Retinal pigment epithelial cell (primary cell): Measurements from ENCODE around the gene MSL3.

Experiments
- DNase-seq: peaks from one replicate; pipeline ENCODE4 v3.0.0-alpha.2; 2010; ENCODE audit warnings: low read depth
- H3K4me3 ChIP-seq: 2 replicates; pipeline ENCODE4 v1.5.1; 2011; ENCODE audit warnings: mild to moderate bottlenecking, low read length, control low read depth, moderate library complexity
- TF ChIP-seq, protein P1 (sequence below): conservative IDR thresholded peaks from 2 replicates; pipeline ENCODE4 v1.5.1; 2011; ENCODE audit warnings: low read depth, low read length, control low read depth, inconsistent platforms

The MSL3 gene

DNA sequence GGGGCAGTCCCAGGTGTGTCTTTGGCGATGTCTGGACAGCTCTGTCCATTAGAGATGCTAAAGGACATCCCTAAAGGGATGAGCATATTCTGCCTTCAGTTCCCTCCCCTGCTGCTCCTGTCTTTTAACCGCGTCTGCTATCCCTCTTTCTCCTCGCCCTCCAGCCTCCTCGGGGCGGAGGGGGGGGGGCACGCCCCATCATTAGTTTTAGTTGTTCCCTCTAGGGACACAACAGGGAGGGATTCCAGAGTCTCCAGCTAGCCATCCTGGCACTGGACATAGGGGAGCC lies 1.1 kb downstream of the MSL3 start:
- peak overlapping the region; percentile 81 for H3K4me3 ChIP-seq
- TF ChIP-seq, protein P1, sequence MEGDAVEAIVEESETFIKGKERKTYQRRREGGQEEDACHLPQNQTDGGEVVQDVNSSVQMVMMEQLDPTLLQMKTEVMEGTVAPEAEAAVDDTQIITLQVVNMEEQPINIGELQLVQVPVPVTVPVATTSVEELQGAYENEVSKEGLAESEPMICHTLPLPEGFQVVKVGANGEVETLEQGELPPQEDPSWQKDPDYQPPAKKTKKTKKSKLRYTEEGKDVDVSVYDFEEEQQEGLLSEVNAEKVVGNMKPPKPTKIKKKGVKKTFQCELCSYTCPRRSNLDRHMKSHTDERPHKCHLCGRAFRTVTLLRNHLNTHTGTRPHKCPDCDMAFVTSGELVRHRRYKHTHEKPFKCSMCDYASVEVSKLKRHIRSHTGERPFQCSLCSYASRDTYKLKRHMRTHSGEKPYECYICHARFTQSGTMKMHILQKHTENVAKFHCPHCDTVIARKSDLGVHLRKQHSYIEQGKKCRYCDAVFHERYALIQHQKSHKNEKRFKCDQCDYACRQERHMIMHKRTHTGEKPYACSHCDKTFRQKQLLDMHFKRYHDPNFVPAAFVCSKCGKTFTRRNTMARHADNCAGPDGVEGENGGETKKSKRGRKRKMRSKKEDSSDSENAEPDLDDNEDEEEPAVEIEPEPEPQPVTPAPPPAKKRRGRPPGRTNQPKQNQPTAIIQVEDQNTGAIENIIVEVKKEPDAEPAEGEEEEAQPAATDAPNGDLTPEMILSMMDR: no peak
- no peak for DNase-seq

DNA sequence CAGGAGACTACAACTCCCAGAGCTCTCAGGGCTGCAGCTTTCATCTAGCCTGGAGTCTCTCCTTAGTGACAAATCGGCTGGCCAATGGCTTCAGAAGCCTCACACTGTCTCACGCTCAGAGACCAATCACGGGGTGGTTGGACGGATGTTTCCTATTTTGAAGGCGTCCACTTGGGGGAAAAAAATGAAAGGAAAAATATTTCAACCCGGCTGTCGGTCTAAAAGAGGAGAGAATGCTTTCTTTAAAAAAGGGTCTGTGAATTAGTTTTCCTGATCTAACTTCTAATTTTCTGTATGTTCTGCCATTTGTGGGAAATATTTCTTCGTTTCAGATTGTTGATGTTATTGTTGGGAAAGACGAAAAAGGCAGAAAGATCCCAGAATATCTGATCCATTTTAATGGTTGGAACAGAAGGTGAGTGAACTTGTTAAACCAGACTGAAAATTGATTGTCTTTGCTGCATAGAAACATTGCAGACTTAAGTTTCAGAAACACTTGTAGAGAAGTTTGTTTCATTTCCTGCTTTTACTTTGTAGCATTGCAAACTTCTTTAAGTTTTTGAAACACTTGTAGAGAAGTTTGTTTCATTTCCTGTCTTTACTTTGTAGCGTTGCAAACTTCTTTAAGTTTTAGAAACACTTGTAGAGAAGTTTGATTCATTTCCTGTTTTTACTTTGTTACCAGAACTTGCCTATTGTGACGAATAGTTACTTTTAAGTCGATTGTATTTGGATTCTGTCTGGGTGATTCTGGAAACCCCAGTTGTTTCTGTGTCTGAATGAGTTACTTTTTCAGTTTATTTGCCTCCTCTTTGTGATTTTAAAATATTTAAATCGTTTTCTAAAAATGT lies 1.6 kb downstream of the MSL3 start:
- DNase-seq: peak; percentile 67
- peak overlapping the region; percentile 81 for H3K4me3 ChIP-seq
- TF ChIP-seq, protein P1: no peak

DNA sequence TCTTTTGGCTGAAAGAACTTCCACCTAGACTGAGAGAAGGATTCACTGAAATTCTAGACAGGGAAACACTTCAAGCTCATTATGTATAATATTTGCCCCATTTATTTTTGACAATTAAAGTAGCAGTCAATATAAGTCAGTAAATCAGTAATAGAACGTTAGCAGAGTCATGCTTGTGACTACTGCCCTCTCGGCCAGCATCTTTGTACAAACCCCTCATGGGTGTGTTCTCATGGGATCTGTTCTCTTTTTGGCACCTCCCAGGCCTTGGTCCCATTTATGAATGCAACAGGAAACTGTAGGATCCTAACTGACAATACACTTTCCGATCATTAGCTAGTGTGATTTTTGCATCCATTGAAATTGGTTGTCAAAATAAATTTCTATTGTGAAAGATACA lies 2.9 kb downstream of the MSL3 start:
- DNase-seq: no peak
- no peak overlapping the region for H3K4me3 ChIP-seq
- TF ChIP-seq, protein P1: no peak

DNA sequence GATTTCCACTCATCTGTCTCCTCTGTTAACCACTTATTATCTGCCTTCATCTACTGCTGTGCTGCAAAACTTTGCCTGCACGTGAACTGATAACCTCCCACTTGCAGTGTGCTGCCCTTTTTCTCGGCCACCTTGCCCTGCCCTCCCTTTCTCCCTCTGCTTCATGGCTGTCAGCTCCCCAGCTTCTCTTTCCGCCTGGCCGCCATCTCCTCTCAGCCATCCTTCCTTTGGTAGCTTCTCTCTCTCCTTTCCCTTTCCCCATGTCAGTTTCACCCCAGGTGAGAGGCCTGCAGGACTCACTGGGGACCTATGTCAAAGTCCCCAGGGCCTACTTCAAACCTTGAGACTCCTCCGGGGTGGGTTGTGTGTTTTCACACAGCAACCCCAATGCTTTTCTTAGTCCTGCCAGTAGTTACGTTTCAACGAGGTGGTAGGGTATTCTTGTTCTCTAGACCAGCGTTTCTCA lies 6.6 kb downstream of the MSL3 start:
- TF ChIP-seq, protein P1: no peak
- H3K4me3 ChIP-seq: no peak overlapping the region
- DNase-seq: no peak

DNA sequence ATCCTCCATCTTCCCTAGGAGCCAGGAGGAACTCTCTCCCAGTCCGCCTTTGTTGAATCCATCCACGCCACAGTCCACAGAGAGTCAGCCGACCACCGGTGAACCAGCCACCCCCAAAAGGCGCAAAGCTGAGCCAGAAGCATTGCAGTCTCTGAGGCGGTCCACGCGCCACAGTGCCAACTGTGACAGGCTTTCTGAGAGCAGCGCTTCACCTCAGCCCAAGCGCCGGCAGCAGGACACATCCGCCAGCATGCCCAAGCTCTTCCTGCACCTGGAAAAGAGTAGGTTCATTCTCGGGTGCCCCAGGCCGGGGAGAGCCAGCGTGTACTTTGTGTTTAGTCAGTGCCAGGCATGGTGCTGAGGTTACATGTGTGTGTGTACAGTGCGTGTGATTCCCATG lies 7.4 kb downstream of the MSL3 start:
- DNase-seq: no peak
- TF ChIP-seq, protein P1: no peak
- no peak overlapping the region for H3K4me3 ChIP-seq

DNA sequence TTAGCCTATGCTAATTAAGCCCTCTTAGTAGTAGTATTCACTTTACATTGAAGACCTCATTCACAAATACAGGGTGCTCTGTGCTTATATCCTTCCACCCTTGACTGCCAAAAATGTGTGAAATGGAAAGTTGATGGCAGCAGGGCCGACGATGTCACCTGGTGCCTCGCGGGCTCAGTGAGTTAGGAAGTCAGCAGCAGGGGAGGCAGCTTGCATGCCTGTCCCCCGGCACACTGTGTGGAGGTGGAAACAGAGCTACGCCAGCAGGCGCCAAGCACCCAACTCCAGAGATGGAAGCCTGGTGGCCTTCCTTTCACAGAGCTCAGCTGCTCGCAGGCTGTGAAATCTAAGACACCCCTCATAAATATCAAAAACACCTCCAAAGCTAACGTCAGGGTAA lies 8.4 kb downstream of the MSL3 start:
- no peak for DNase-seq
- TF ChIP-seq, protein P1: no peak
- no peak overlapping the region for H3K4me3 ChIP-seq

DNA sequence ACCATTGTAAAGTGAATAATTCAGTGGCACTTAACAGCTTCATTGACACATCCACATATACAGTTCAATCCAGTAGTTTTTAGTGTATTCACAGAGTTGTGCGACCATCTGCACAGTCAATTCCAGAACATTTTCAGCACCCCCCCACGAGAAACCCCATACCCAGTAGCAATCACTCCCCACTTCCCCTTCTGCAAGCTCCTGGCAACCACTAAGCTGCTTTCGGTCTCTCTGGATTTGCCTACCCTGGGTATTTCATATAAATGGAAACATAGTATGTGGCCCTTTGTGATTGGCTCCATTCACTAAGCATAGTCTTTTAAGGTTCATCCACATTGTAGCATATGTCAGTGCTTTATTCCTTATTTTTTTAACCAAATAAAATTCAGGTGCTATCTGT lies 10.0 kb downstream of the MSL3 start:
- H3K4me3 ChIP-seq: no peak overlapping the region
- no peak for DNase-seq
- TF ChIP-seq, protein P1: no peak
